KMS-11 (cell line): Measurements from ENCODE around the gene SLC13A5.
"Not testable (repeated sequence)": the region's sequence is repeated elsewhere in the genome, so short reads cannot be mapped to it uniquely, and the experiment has no call there.

Source experiments
- H2AFZ ChIP-seq: fragments of 200-600 bp; sonication (generic); 2 replicates; pipeline ENCODE4 v1.6.1; 2016; ENCODE audit warnings: antibody characterized with exemption, mixed run types, low read depth
- H3K27ac ChIP-seq: fragments of 200-600 bp; sonication (generic); 2 replicates; pipeline ENCODE4 v1.6.1; 2016; ENCODE audit warnings: mild to moderate bottlenecking, mixed run types
- H3K27me3 ChIP-seq: fragments of 200-600 bp; sonication (generic); 2 replicates; pipeline ENCODE4 v1.6.1; 2017; ENCODE audit warnings: mild to moderate bottlenecking, low read depth, mixed run types, moderate library complexity; ENCODE audit not compliant: insufficient read depth
- H3K36me3 ChIP-seq: fragments of 200-600 bp; sonication (generic); 2 replicates; pipeline ENCODE4 v1.6.1; 2017; ENCODE audit warnings: mild to moderate bottlenecking, mixed run types; ENCODE audit not compliant: insufficient read depth
- H3K4me1 ChIP-seq: fragments of 200-600 bp; sonication (generic); 2 replicates; pipeline ENCODE4 v1.6.1; 2016; ENCODE audit warnings: mild to moderate bottlenecking, low read depth, mixed run types; ENCODE audit not compliant: poor library complexity, severe bottlenecking
- H3K4me2 ChIP-seq: fragments of 200-600 bp; sonication (generic); 2 replicates; pipeline ENCODE4 v1.7.0; 2016; ENCODE audit warnings: mild to moderate bottlenecking, mixed run types
- H3K4me3 ChIP-seq: fragments of 200-600 bp; sonication (generic); IDR thresholded peaks from 2 replicates; pipeline ENCODE4 v1.6.1; 2017; ENCODE audit warnings: low read depth, low read length, mixed read lengths; ENCODE audit not compliant: insufficient read depth
- H3K79me2 ChIP-seq: fragments of 200-600 bp; sonication (generic); 2 replicates; pipeline ENCODE4 v1.6.1; 2016; ENCODE audit warnings: low read depth, mixed run types; ENCODE audit not compliant: insufficient read depth
- H3K9ac ChIP-seq: fragments of 200-600 bp; sonication (generic); 2 replicates; pipeline ENCODE4 v1.6.1; 2016; ENCODE audit warnings: mild to moderate bottlenecking, mixed run types
- H4K20me1 ChIP-seq: fragments of 200-600 bp; sonication (generic); 2 replicates; pipeline ENCODE4 v1.6.1; 2016; ENCODE audit warnings: mild to moderate bottlenecking, mixed run types; ENCODE audit not compliant: insufficient read depth
- CTCF ChIP-seq: fragments of 200-600 bp; sonication (generic); conservative IDR thresholded peaks from 2 replicates; pipeline ENCODE4 v1.6.1; 2017; ENCODE audit warnings: low read depth, mild to moderate bottlenecking, antibody characterized with exemption, low read length, moderate library complexity, mixed read lengths

The SLC13A5 gene

GRCh38 chr17:6666077-6666521 is 47.1 kb downstream of the SLC13A5 start:
- peak; percentile 46; the same call in 1 of the 2 replicates for TF ChIP-seq CTCF
- H3K36me3 ChIP-seq = no peaks in the 10 kb centered on the region
- no peak overlapping the region for H2AFZ ChIP-seq
- H3K79me2 ChIP-seq = no peaks in the 10 kb centered on the region
- no peak overlapping the region for H3K4me2 ChIP-seq
- no peaks in the 10 kb centered on the region for H3K27me3 ChIP-seq
- H3K4me1 ChIP-seq = no peaks in the 10 kb centered on the region
- no peak overlapping the region for H3K27ac ChIP-seq
- H3K9ac ChIP-seq = no peak overlapping the region
- H3K4me3 ChIP-seq = no peak overlapping the region
- H4K20me1 ChIP-seq = no peaks in the 10 kb centered on the region

GRCh38 chr17:6663200-6663599 is 50.0 kb downstream of the SLC13A5 start:
- not testable (repeated sequence) for H3K27me3 ChIP-seq, H3K36me3 ChIP-seq, H3K79me2 ChIP-seq, H3K9ac ChIP-seq, H4K20me1 ChIP-seq, H2AFZ ChIP-seq, H3K4me3 ChIP-seq, H3K4me1 ChIP-seq, H3K27ac ChIP-seq, H3K4me2 ChIP-seq

GRCh38 chr17:6661464-6661848 is 51.7 kb downstream of the SLC13A5 start:
- no peak overlapping the region for H3K9ac ChIP-seq
- no peak overlapping the region for H3K4me3 ChIP-seq
- H2AFZ ChIP-seq = no peak overlapping the region

GRCh38 chr17:6660805-6661463 is 52.2 kb downstream of the SLC13A5 start:
- H3K27ac ChIP-seq = no peak overlapping the region
- no peaks in the 10 kb centered on the region for H3K27me3 ChIP-seq
- no peaks in the 10 kb centered on the region for H3K4me1 ChIP-seq
- H4K20me1 ChIP-seq = no peaks in the 10 kb centered on the region
- no peak overlapping the region for H3K4me2 ChIP-seq
- no peak for TF ChIP-seq CTCF
- H2AFZ ChIP-seq = no peak overlapping the region
- H3K79me2 ChIP-seq = no peaks in the 10 kb centered on the region
- H3K36me3 ChIP-seq = no peaks in the 10 kb centered on the region
- H3K9ac ChIP-seq = no peak overlapping the region
- no peak overlapping the region for H3K4me3 ChIP-seq

More at GRCh38 chr17:6661464-6661848, 51.7 kb downstream of the SLC13A5 start:
- no peaks in the 10 kb centered on the region for H3K79me2 ChIP-seq
- no peak overlapping the region for H3K4me2 ChIP-seq
- H3K36me3 ChIP-seq = no peaks in the 10 kb centered on the region
- H4K20me1 ChIP-seq = no peaks in the 10 kb centered on the region
- no peak overlapping the region for H3K27ac ChIP-seq
- no peaks in the 10 kb centered on the region for H3K27me3 ChIP-seq
- no peak for TF ChIP-seq CTCF
- no peaks in the 10 kb centered on the region for H3K4me1 ChIP-seq

- no peak for TF ChIP-seq CTCF
- H3K27ac ChIP-seq = no peak overlapping the region
- H3K4me1 ChIP-seq = no peaks in the 10 kb centered on the region
- H3K79me2 ChIP-seq = no peaks in the 10 kb centered on the region
- H3K9ac ChIP-seq = no peak overlapping the region
- no peaks in the 10 kb centered on the region for H3K36me3 ChIP-seq
- H3K4me2 ChIP-seq = no peak overlapping the region
- no peak overlapping the region for H2AFZ ChIP-seq
- no peaks in the 10 kb centered on the region for H3K27me3 ChIP-seq
- no peaks in the 10 kb centered on the region for H4K20me1 ChIP-seq
- no peak overlapping the region for H3K4me3 ChIP-seq
Measured at GRCh38 chr17:6660101-6660500, 53.1 kb downstream of the SLC13A5 start.

GRCh38 chr17:6658411-6658810 is 54.8 kb downstream of the SLC13A5 start:
- not testable (repeated sequence) for H4K20me1 ChIP-seq, H3K79me2 ChIP-seq, H3K4me2 ChIP-seq, H3K4me1 ChIP-seq, H3K9ac ChIP-seq, H3K36me3 ChIP-seq, H3K27me3 ChIP-seq, H3K27ac ChIP-seq, H3K4me3 ChIP-seq, H2AFZ ChIP-seq
